HCT116 (cell line): ENCODE data around the gene PARD6G. TPM values are rescaled to one million over a fixed set of nuclear protein-coding genes. Genes with fewer than 3 reads are reported as not detected.

Experiments used
- ATAC-seq: fragments of 200-7000 bp; cut with Tn5 transposase; 2 replicates; pipeline ENCODE4 v1.9.1; 2020; ENCODE audit warnings: mild to moderate bottlenecking, moderate library complexity
- BruUV-seq: library from RNA; stranded (reverse); fragments of 400-500 nt; replicated peaks from 2 replicates; lab custom pipeline; 2021; lab: Mats Ljungman, UMichigan
- CTCF ChIA-PET: fragments of 300-600 bp; sonication (Branson Sonifier 250); formaldehyde crosslinking; loops from one replicate; lab custom pipeline; 2021; ENCODE audit warnings: antibody characterized with exemption; lab: Charles Lee
- POLR2A ChIA-PET: fragments of 300-600, 350-600 bp; sonication (Branson Sonifier 250); formaldehyde crosslinking; loops from one replicate; lab custom pipeline; 2021; ENCODE audit warnings: antibody characterized with exemption; lab: Charles Lee
- RAD21 ChIA-PET, 2 experiments: fragments of 300-600 bp; sonication (Branson Sonifier 250); formaldehyde crosslinking; loops; one replicate each; lab custom pipeline; 2023; ENCODE audit warnings: low total read pairs in 2 of 2; ENCODE audit not compliant: uncharacterized antibody in 2 of 2, unreplicated experiment in 2 of 2, low non-redundant PET in 1 of 2; lab: Charles Lee
- DNase-seq: peaks from one replicate; pipeline ENCODE4 v3.0.0-alpha.2; 2010; ENCODE audit warnings: low read depth, low spot score
- H2AFZ ChIP-seq: fragments of 200-600 bp; shearing (Covaris generic), sonication (generic); 2 replicates; pipeline ENCODE4 v1.6.1; 2017; ENCODE audit warnings: low read depth, mixed run types, mixed read lengths, antibody characterized with exemption, low read length; ENCODE audit not compliant: poor library complexity, severe bottlenecking
- H3K27ac ChIP-seq: 2 replicates; pipeline ENCODE4 v1.5.1; 2012; ENCODE audit warnings: low read depth, low read length
- H3K27me3 ChIP-seq: fragments of 200-600 bp; sonication (generic); 2 replicates; pipeline ENCODE4 v1.6.1; 2016; ENCODE audit warnings: mixed run types, low read length, mixed read lengths; ENCODE audit not compliant: insufficient read depth
- H3K36me3 ChIP-seq, 2 experiments: fragments of 200-500 bp in 1 of 2; fragments of 200-600 bp in 1 of 2; sonication (Bioruptor generic) in 1 of 2; sonication (generic) in 1 of 2; 2 replicates each; pipeline versions ENCODE4 v1.5.1 to v1.6.1; 2014 to 2016; ENCODE audit warnings: low read length in 2 of 2, inconsistent platforms in 1 of 2, mixed read lengths in 1 of 2, mixed run types in 1 of 2; ENCODE audit not compliant: insufficient read depth in 2 of 2, control insufficient read depth in 1 of 2
- H3K4me1 ChIP-seq, 2 experiments: fragments of 200-600 bp in 1 of 2; sonication (generic) in 1 of 2; 2 replicates each; pipeline versions ENCODE4 v1.5.1 to v1.6.1; 2012 to 2017; ENCODE audit warnings: low read length in 2 of 2, inconsistent platforms in 1 of 2, mild to moderate bottlenecking in 1 of 2, mixed read lengths in 1 of 2, mixed run types in 1 of 2, moderate library complexity in 1 of 2; ENCODE audit not compliant: insufficient read depth in 2 of 2, control insufficient read depth in 1 of 2
- H3K4me2 ChIP-seq: fragments of 200-600 bp; sonication (generic); 2 replicates; pipeline ENCODE4 v1.6.1; 2017; ENCODE audit warnings: mixed run types, low read length, mixed read lengths
- H3K4me3 ChIP-seq, 2 experiments: fragments of 200-600 bp in 1 of 2; sonication (generic) in 1 of 2; replicated peaks in 1 of 2; 2 replicates each; pipeline ENCODE4 v1.5.1; 2011 to 2016; ENCODE audit warnings: low read length in 2 of 2, control low read depth in 1 of 2, low read depth in 1 of 2, mild to moderate bottlenecking in 1 of 2, mixed read lengths in 1 of 2, mixed run types in 1 of 2
- H3K79me2 ChIP-seq: fragments of 200-600 bp; sonication (generic); 2 replicates; pipeline ENCODE4 v1.6.1; 2017; ENCODE audit warnings: mild to moderate bottlenecking, mixed run types, low read length, moderate library complexity, mixed read lengths; ENCODE audit not compliant: insufficient read depth
- H3K9ac ChIP-seq: fragments of 200-600 bp; sonication (generic); 2 replicates; pipeline ENCODE4 v1.6.1; 2016; ENCODE audit warnings: low read length, mixed read lengths
- H3K9me2 ChIP-seq: fragments of 200-600 bp; sonication (generic), shearing (Covaris generic); 2 replicates; pipeline ENCODE4 v1.6.1; 2017; ENCODE audit warnings: mixed run types, mild to moderate bottlenecking, moderate library complexity; ENCODE audit not compliant: insufficient read depth
- H3K9me3 ChIP-seq, 2 experiments: fragments of 200-500 bp in 1 of 2; fragments of 200-600 bp in 1 of 2; sonication (Bioruptor generic) in 1 of 2; sonication (generic) in 1 of 2; 2 replicates each; pipeline ENCODE4 v1.6.1; 2014 to 2017; ENCODE audit warnings: low read length in 2 of 2, mixed read lengths in 2 of 2, inconsistent platforms in 1 of 2, low read depth in 1 of 2, mild to moderate bottlenecking in 1 of 2, mixed run types in 1 of 2, moderate library complexity in 1 of 2; ENCODE audit not compliant: control insufficient read depth in 1 of 2, insufficient read depth in 1 of 2
- H4K20me1 ChIP-seq: fragments of 200-600 bp; sonication (generic), shearing (Covaris generic); 2 replicates; pipeline ENCODE4 v1.6.1; 2017; ENCODE audit warnings: mixed run types, mild to moderate bottlenecking, moderate library complexity; ENCODE audit not compliant: insufficient read depth
- ATF3 ChIP-seq: IDR thresholded peaks from 2 replicates; pipeline ENCODE4 v1.6.1; 2012
- CEBPB ChIP-seq: IDR thresholded peaks from 2 replicates; pipeline ENCODE4 v1.6.1; 2012; ENCODE audit warnings: low read depth
- EZH2 ChIP-seq: fragments of 200-600 bp; sonication (generic); IDR thresholded peaks from 2 replicates; pipeline ENCODE4 v1.6.1; 2017; ENCODE audit warnings: antibody characterized with exemption, mixed run types
- EZH2phosphoT487 ChIP-seq: fragments of 200-600 bp; IDR thresholded peaks from 2 replicates; pipeline ENCODE4 v1.6.1; 2018; ENCODE audit warnings: antibody characterized with exemption, borderline replicate concordance
- RAD21 ChIP-seq: IDR thresholded peaks from 2 replicates; pipeline ENCODE4 v1.6.1; 2012; ENCODE audit warnings: low read depth, mild to moderate bottlenecking
- SP1 ChIP-seq: IDR thresholded peaks from 2 replicates; pipeline ENCODE4 v1.6.1; 2012; ENCODE audit warnings: low read depth
- TCF7L2 ChIP-seq: IDR thresholded peaks from 2 replicates; pipeline ENCODE4 v1.7.0; 2011; ENCODE audit warnings: borderline replicate concordance, inconsistent platforms; ENCODE audit not compliant: insufficient read depth, insufficient read length; ENCODE audit errors: extremely low read depth
- ZBTB33 ChIP-seq: IDR thresholded peaks from 2 replicates; pipeline ENCODE4 v1.6.1; 2011; ENCODE audit warnings: mild to moderate bottlenecking, low read length, moderate library complexity; ENCODE audit not compliant: insufficient replicate concordance; ENCODE audit errors: extremely low read depth
- intact Hi-C: fragments of 100-400 bp; cut with micrococcal nuclease; formaldehyde crosslinking; loops from 2 replicates; pipeline ENCODE4 v1.10.0; 2022
- total RNA-seq: library from RNA; stranded (reverse); gene quantifications from one replicate; pipeline ENCODE4 v1.2.1, GENCODE V29; 2021; ENCODE audit not compliant: unreplicated experiment

Gene PARD6G
- total RNA-seq, 1 experiment from 2014 or later, result 12.8 TPM

- Histone ChIP-seq H3K4me3 (no peak overlapping the region), H3K4me2 (no peak overlapping the region), H3K9me3 (no peaks in the 10 kb centered on the region), H3K9me2 (no peaks in the 10 kb centered on the region), H3K27ac (no peak overlapping the region), H3K4me1 (no peaks in the 10 kb centered on the region), H3K36me3 (no peaks in the 10 kb centered on the region), H3K27me3 (no peaks in the 10 kb centered on the region), H3K79me2 (no peaks in the 10 kb centered on the region), H2AFZ (no peak overlapping the region), H4K20me1 (no peaks in the 10 kb centered on the region), H3K9ac (no peak overlapping the region)
- ChIA-PET RAD21 (no interaction called here), CTCF (no interaction called here), POLR2A (no interaction called here)
- ATAC-seq (no peak), DNase-seq (no peak)
- TF ChIP-seq CEBPB (no peak), SP1 (no peak), ATF3 (no peak), EZH2phosphoT487 (no peak), EZH2 (no peak), RAD21 (no peak), TCF7L2 (no peak), ZBTB33 (no peak)
- no TSS peak for BruUV-seq
- intact Hi-C loops, result no loop called here
Observed at GRCh38 chr18:80177128-80177527, 70.2 kb downstream of the PARD6G start.
